HepG2 (cell line): ENCODE results near the gene PAM16.

Source experiments
- EZH2 ChIP-seq: conservative IDR thresholded peaks from 2 replicates; pipeline ENCODE4 v1.6.1; 2012; ENCODE audit warnings: mild to moderate bottlenecking, low read depth, low read length, moderate library complexity
- FOXK1 ChIP-seq: sonication (generic); formaldehyde crosslinking; IDR thresholded peaks from 2 replicates; pipeline ENCODE4 v1.4.0; 2020; ENCODE audit warnings: low read depth, missing genetic modification reagents, borderline replicate concordance
- HOMEZ ChIP-seq: IDR thresholded peaks from 2 replicates; pipeline ENCODE4 v1.6.1; 2016; ENCODE audit warnings: low read depth
- SIN3A ChIP-seq: IDR thresholded peaks from 2 replicates; pipeline ENCODE4 v1.6.1; 2011; ENCODE audit warnings: low read depth, mild to moderate bottlenecking, control low read depth, low read length, borderline replicate concordance
- TRIM22 ChIP-seq: fragments of 450-650 bp; IDR thresholded peaks from 2 replicates; pipeline ENCODE4 v1.6.1; 2017
- ZFP1 ChIP-seq: IDR thresholded peaks from 2 replicates; pipeline ENCODE4 v1.6.1; 2016
- ZNF281 ChIP-seq: sonication (generic); formaldehyde crosslinking; IDR thresholded peaks from 2 replicates; pipeline ENCODE4 v1.4.0; 2020; ENCODE audit warnings: missing genetic modification reagents, borderline replicate concordance
- ZNF512B ChIP-seq: sonication (generic); formaldehyde crosslinking; IDR thresholded peaks from 2 replicates; pipeline ENCODE4 v1.5.1; 2020; ENCODE audit warnings: missing genetic modification reagents, mild to moderate bottlenecking, borderline replicate concordance
- ZNF607 ChIP-seq: sonication (generic); formaldehyde crosslinking; IDR thresholded peaks from 2 replicates; pipeline ENCODE4 v1.5.1; 2020; ENCODE audit warnings: missing genetic modification reagents, mild to moderate bottlenecking, borderline replicate concordance

GRCh38 chr16:4378999-4379690 is 28.0 kb upstream of the PAM16 start:
- no peak for TF ChIP-seq FOXK1 (CRISPR knock-in tag)
- no peak for TF ChIP-seq ZNF512B
- no peak for TF ChIP-seq HOMEZ
- peak; percentile 83 for TF ChIP-seq ZNF281 (CRISPR knock-in tag)
- no peak for TF ChIP-seq SIN3A
- TF ChIP-seq EZH2 = no peak
- TF ChIP-seq TRIM22 = no peak
- TF ChIP-seq ZFP1 = no peak
- no peak for TF ChIP-seq ZNF607 (CRISPR knock-in tag)
